HepG2 (cell line): ENCODE results near the gene LRRC8E. TPM values are rescaled to one million over a fixed set of nuclear protein-coding genes. Genes with fewer than 3 reads are reported as not detected.

Experiments used
- ATAC-seq: fragments of 200-7000 bp; cut with Tn5 transposase; 3 replicates; pipeline ENCODE4 v1.9.1; 2020; ENCODE audit warnings: mild to moderate bottlenecking, moderate library complexity
- BruUV-seq: library from RNA; stranded (reverse); fragments of 400-500 nt; replicated peaks from 2 replicates; lab custom pipeline; 2021; lab: Mats Ljungman, UMichigan
- CTCF ChIA-PET: fragments of 300-600 bp; formaldehyde crosslinking; extraction: SDS; loops from one replicate; lab custom pipeline; 2021; ENCODE audit warnings: low total read pairs, inconsistent platforms, low intra/inter-chr PET ratio; lab: Yijun Ruan, JAX
- POLR2A ChIA-PET: fragments of 350-600 bp; sonication (Branson Sonifier 250); formaldehyde crosslinking; loops from one replicate; lab custom pipeline; 2020; ENCODE audit warnings: antibody characterized with exemption, inconsistent platforms; lab: Yijun Ruan, JAX
- DNase-seq: peaks from one replicate; pipeline ENCODE4 v3.0.0-alpha.2; 2015; ENCODE audit warnings: low spot score
- FAIRE-seq: peaks from 3 replicates; lab custom pipeline; 2011; peaks lifted over from hg19 to GRCh38; lab: Jason Lieb, UNC
- H2AFZ ChIP-seq: one replicate; pipeline ENCODE4 v1.6.1; 2011; ENCODE audit warnings: low read length, inconsistent platforms
- H3K27ac ChIP-seq: fragments of 300-600 bp; 3 replicates; pipeline ENCODE4 v1.8.0; 2011; ENCODE audit warnings: mixed run types, mild to moderate bottlenecking, mixed read lengths, low read length, inconsistent platforms; ENCODE audit not compliant: insufficient read depth; ENCODE audit errors: extremely low read length
- H3K27me3 ChIP-seq, 2 experiments: fragments of 200-600 bp in 1 of 2; 2 replicates in 1 of 2; 3 replicates in 1 of 2; pipeline versions ENCODE4 v1.6.0 to v1.8.0; 2011; ENCODE audit warnings: low read length in 2 of 2, mild to moderate bottlenecking in 2 of 2, moderate library complexity in 2 of 2, inconsistent platforms in 1 of 2; ENCODE audit not compliant: insufficient read depth in 2 of 2, control insufficient read depth in 1 of 2
- H3K36me3 ChIP-seq, 2 experiments: fragments of 200-600 bp in 1 of 2; replicated peaks in 1 of 2; 2 replicates in 1 of 2; 3 replicates in 1 of 2; pipeline versions ENCODE4 v1.5.1 to v1.8.0; 2011; ENCODE audit warnings: low read length in 2 of 2, inconsistent platforms in 1 of 2; ENCODE audit not compliant: insufficient read depth in 2 of 2, control insufficient read depth in 1 of 2
- H3K4me1 ChIP-seq: 2 replicates; pipeline ENCODE4 v1.5.1; 2012; ENCODE audit warnings: low read length, inconsistent platforms; ENCODE audit not compliant: insufficient read depth
- H3K4me2 ChIP-seq: 2 replicates; pipeline ENCODE4 v1.6.0; 2011; ENCODE audit warnings: low read depth, low read length, inconsistent platforms
- H3K4me3 ChIP-seq, 3 experiments: fragments of 200-600 bp in 1 of 3; sonication (generic), shearing (Covaris generic) in 1 of 3; replicated peaks in 1 of 3; 2 replicates each; pipeline ENCODE4 v1.5.1; 2011 to 2016; ENCODE audit warnings: low read length in 3 of 3, inconsistent platforms in 2 of 3, low read depth in 2 of 3, mild to moderate bottlenecking in 2 of 3, control low read depth in 1 of 3, mixed read lengths in 1 of 3; ENCODE audit not compliant: insufficient read depth in 1 of 3
- H3K79me2 ChIP-seq: one replicate; pipeline ENCODE4 v1.6.1; 2011; ENCODE audit warnings: low read length, inconsistent platforms; ENCODE audit not compliant: insufficient read depth
- H3K9ac ChIP-seq: 2 replicates; pipeline ENCODE4 v1.6.0; 2011; ENCODE audit warnings: mild to moderate bottlenecking, low read depth, low read length, inconsistent platforms; ENCODE audit not compliant: insufficient read depth
- H3K9me3 ChIP-seq: 2 replicates; pipeline ENCODE4 v1.5.1; 2012; ENCODE audit warnings: mild to moderate bottlenecking, low read length
- H4K20me1 ChIP-seq: 2 replicates; pipeline ENCODE4 v1.6.0; 2011; ENCODE audit warnings: inconsistent platforms, mild to moderate bottlenecking, low read length, moderate library complexity; ENCODE audit not compliant: insufficient read depth
- FOSL2 ChIP-seq: sonication (generic); formaldehyde crosslinking; IDR thresholded peaks from 2 replicates; pipeline ENCODE4 v1.4.0; 2020; ENCODE audit warnings: missing genetic modification reagents
- RELA ChIP-seq: sonication (generic); formaldehyde crosslinking; IDR thresholded peaks from 2 replicates; pipeline ENCODE4 v1.4.0; 2020; ENCODE audit warnings: missing genetic modification reagents
- RORA ChIP-seq: sonication (generic); formaldehyde crosslinking; IDR thresholded peaks from 2 replicates; pipeline ENCODE4 v1.5.0; 2020; ENCODE audit warnings: mild to moderate bottlenecking, missing genetic modification reagents, moderate library complexity
- THAP11 ChIP-seq: IDR thresholded peaks from 2 replicates; pipeline ENCODE4 v1.6.1; 2016; ENCODE audit warnings: missing biosample characterization, missing genetic modification reagents
- ZBTB38 ChIP-seq: sonication (generic); formaldehyde crosslinking; IDR thresholded peaks from 2 replicates; pipeline ENCODE4 v1.5.1; 2020; ENCODE audit warnings: mild to moderate bottlenecking, missing genetic modification reagents
- ZNF383 ChIP-seq: sonication (generic); formaldehyde crosslinking; IDR thresholded peaks from 2 replicates; pipeline ENCODE4 v1.4.0; 2020; ENCODE audit warnings: missing genetic modification reagents, mild to moderate bottlenecking, borderline replicate concordance
- ZNF773 ChIP-seq: sonication (generic); formaldehyde crosslinking; IDR thresholded peaks from 2 replicates; pipeline ENCODE4 v1.4.0; 2020; ENCODE audit warnings: missing genetic modification reagents, borderline replicate concordance
- WGBS: methylation state at CpG from one replicate; pipeline ENCODE4 v1.1.6; 2017; ENCODE audit warnings: low lambda C conversion rate; 5-methylcytosine and 5-hydroxymethylcytosine counted together
- in situ Hi-C: cut with HindIII; loops from 2 replicates; pipeline ENCODE4 v1.10.0; 2017; ENCODE audit warnings: low pct_unique_long_range_greater_than_20kb; ENCODE audit not compliant: extremely low pct_ligation_motif_present
- intact Hi-C: fragments of 100-400 bp; cut with micrococcal nuclease; formaldehyde crosslinking; loops from one replicate; pipeline ENCODE4 v1.10.0; 2022; ENCODE audit not compliant: unreplicated experiment
- polyA plus RNA-seq, 8 experiments: library from polyadenylated mRNA; depleted of rRNA in 3 of 8; stranded (reverse) in 7 of 8; unstranded in 1 of 8; fragments of >200 nt; fragmentation: Illumina TruSeq in 4 of 8; extraction: Trizol in 4 of 8; gene quantifications; 2 replicates each; pipeline versions ENCODE4 v1.2.1 to v1.2.3, GENCODE V29; 2011 to 2016; ENCODE audit warnings: low read depth in 4 of 8, missing spikeins in 1 of 8, mixed read lengths in 1 of 8; ENCODE audit not compliant: insufficient read depth in 1 of 8
- total RNA-seq, 5 experiments: library from RNA; depleted of rRNA; stranded (reverse); fragments of >200 nt; fragmentation: Illumina TruSeq; extraction: Trizol; gene quantifications; 2 replicates each; pipeline ENCODE4 v1.2.3, GENCODE V29; 2016; ENCODE audit warnings: low read depth in 1 of 5
- TF ChIP-seq, protein P1 (sequence below): sonication (generic); formaldehyde crosslinking; IDR thresholded peaks from 2 replicates; pipeline ENCODE4 v1.4.0; 2020; ENCODE audit warnings: missing genetic modification reagents
- TF ChIP-seq, protein P2 (sequence below): sonication (generic); formaldehyde crosslinking; IDR thresholded peaks from 2 replicates; pipeline ENCODE4 v1.4.0; 2020; ENCODE audit warnings: missing genetic modification reagents, mild to moderate bottlenecking, borderline replicate concordance

Gene LRRC8E
- total and polyA plus RNA-seq, 2 of the 13 experiments (the other 11 are each of a cell fraction or from before 2014, with no cell fraction given): 8.0 to 10.3 TPM

DNA sequence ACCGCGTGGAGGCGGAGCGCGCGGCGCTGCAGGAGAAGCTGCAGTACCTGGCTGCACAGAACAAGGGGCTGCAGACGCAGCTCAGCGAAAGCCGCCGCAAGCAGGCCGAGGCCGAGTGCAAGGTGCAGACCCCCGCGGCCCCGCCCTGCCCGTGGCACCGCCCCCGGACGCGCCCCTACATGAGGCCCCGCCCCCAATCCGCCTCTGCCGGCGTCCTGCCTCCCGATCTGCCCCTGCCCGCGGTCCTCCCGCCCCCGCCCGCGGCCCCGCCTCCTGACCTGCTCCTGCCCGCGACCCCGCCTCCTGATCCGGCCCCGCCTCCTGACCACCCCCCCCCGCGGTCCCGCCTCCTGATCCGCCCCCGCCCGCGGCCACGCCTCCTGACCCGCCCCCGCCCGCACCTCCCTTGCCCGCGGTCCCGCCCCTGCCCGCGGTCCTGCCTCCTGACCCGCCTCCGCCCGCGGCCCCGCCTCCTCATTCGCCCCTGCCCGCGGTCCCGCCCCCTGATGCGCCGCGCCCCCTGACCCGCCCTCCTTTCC is 25.8 kb upstream of the LRRC8E start:
- no TSS peak for BruUV-seq
- no peaks in the 10 kb centered on the region for H3K9me3 ChIP-seq
- CTCF ChIA-PET: no interaction called here

DNA sequence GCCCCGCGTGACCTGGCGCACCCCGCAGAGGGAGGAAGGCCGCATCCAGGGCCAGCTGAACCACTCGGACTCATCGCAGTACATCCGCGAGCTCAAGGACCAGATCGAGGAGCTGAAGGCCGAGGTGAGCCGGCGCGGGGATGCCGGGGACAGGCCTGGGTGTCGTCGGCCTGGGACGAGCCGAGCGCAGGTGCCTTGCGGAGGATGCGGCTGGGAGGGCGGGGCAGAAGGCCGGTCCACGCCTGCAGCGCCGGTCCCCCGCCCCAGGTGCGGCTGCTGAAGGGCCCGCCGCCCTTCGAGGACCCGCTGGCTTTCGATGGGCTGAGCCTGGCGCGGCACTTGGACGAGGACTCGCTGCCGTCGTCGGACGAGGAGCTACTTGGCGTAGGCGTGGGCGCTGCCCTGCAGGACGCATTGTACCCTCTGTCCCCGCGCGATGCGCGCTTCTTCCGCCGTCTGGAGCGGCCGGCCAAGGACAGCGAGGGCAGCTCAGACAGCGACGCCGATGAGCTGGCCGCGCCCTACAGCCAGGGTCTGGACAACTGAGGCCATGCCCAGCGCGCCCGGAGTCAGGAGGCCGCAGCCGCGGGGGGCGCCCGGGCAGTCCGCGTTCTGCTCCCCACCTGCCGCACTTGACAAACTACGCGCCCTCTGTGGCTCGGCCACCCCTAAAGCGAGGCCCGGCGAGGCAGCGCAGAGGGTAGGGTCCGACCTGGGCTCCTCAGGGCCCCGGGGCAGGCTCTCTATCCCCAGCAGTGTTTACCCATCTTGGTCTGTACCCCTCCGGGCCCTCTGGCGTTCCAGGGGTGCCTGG is 24.9 kb upstream of the LRRC8E start:
- H3K4me2 ChIP-seq: no peak overlapping the region
- ATAC-seq: no peak

More for the DNA sequence above, 25.8 kb upstream of the LRRC8E start:
- in situ Hi-C loops: no loop called here
- intact Hi-C loops: no loop called here
- no peak for DNase-seq
- Histone ChIP-seq H4K20me1 (no peaks in the 10 kb centered on the region), H3K79me2 (no peaks in the 10 kb centered on the region)
- no peak for ATAC-seq
- no peak for TF ChIP-seq RELA (CRISPR knock-in tag)
- TF ChIP-seq, protein P1, sequence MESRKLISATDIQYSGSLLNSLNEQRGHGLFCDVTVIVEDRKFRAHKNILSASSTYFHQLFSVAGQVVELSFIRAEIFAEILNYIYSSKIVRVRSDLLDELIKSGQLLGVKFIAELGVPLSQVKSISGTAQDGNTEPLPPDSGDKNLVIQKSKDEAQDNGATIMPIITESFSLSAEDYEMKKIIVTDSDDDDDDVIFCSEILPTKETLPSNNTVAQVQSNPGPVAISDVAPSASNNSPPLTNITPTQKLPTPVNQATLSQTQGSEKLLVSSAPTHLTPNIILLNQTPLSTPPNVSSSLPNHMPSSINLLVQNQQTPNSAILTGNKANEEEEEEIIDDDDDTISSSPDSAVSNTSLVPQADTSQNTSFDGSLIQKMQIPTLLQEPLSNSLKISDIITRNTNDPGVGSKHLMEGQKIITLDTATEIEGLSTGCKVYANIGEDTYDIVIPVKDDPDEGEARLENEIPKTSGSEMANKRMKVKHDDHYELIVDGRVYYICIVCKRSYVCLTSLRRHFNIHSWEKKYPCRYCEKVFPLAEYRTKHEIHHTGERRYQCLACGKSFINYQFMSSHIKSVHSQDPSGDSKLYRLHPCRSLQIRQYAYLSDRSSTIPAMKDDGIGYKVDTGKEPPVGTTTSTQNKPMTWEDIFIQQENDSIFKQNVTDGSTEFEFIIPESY: peak; percentile 43; the same call in 1 of the 2 replicates
- TF ChIP-seq, all 625 proteins: peak for 1
- H3K4me2 ChIP-seq: no peak overlapping the region
- H3K27ac ChIP-seq: no peak overlapping the region
- no peak for FAIRE-seq
- no peak overlapping the region for H2AFZ ChIP-seq
- 87% methylated on average over 61 of the region's 67 CpGs for WGBS
- no peaks in the 10 kb centered on the region for H3K36me3 ChIP-seq
- POLR2A ChIA-PET: interaction anchor here (1.3 to 1.4 kb wide), 2 partner anchors 9 to 57 kb away, joined by 3 to 5 read pairs; no protein-coding TSS in a partner anchor
- H3K9ac ChIP-seq: no peak overlapping the region
- no peak overlapping the region for H3K4me3 ChIP-seq
- H3K4me1 ChIP-seq: peaks cover 34% of the 10 kb centered on the region
- H3K27me3 ChIP-seq: no peaks in the 10 kb centered on the region; a peak in 1 of 5 replicates

More for the DNA sequence above, 24.9 kb upstream of the LRRC8E start:
- DNase-seq: no peak
- no peak overlapping the region for H3K9ac ChIP-seq
- no peaks in the 10 kb centered on the region for H3K9me3 ChIP-seq
- no peak overlapping the region for H3K27ac ChIP-seq
- H3K36me3 ChIP-seq: no peaks in the 10 kb centered on the region
- H4K20me1 ChIP-seq: no peaks in the 10 kb centered on the region
- H2AFZ ChIP-seq: no peak overlapping the region
- intact Hi-C loops: no loop called here
- peaks cover 43% of the 10 kb centered on the region for H3K4me1 ChIP-seq
- no TSS peak for BruUV-seq
- H3K27me3 ChIP-seq: no peaks in the 10 kb centered on the region
- ChIA-PET POLR2A (interaction anchor here (1.1 to 1.4 kb wide), 2 partner anchors 10 to 57 kb away, joined by 3 read pairs; partner anchors contain the start of gene SNAPC2), CTCF (no interaction called here)
- 90% methylated on average over 32 of the region's 83 CpGs for WGBS
- no peak overlapping the region for H3K4me3 ChIP-seq
- in situ Hi-C loops: no loop called here
- TF ChIP-seq ZBTB38 (CRISPR knock-in tag) (peak; percentile 86), ZNF773 (CRISPR knock-in tag) (no peak), ZNF383 (CRISPR knock-in tag) (no peak), RORA (CRISPR knock-in tag) (no peak), THAP11 (no peak), FOSL2 (CRISPR knock-in tag) (no peak)
- TF ChIP-seq, protein P2, sequence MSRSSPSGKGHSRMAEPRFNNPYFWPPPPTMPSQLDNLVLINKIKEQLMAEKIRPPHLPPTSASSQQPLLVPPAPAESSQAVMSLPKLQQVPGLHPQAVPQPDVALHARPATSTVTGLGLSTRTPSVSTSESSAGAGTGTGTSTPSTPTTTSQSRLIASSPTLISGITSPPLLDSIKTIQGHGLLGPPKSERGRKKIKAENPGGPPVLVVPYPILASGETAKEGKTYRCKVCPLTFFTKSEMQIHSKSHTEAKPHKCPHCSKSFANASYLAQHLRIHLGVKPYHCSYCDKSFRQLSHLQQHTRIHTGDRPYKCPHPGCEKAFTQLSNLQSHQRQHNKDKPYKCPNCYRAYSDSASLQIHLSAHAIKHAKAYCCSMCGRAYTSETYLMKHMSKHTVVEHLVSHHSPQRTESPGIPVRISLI (CRISPR knock-in tag): no peak
- no peaks in the 10 kb centered on the region for H3K79me2 ChIP-seq
- FAIRE-seq: no peak
